Activated naive CD8-positive, alpha-beta T cell treated with anti-CD3 and anti-CD28 coated beads for 36 hours (primary cell): Measurements from ENCODE around the gene CD200. TPM values are rescaled to one million over a fixed set of nuclear protein-coding genes. Genes with fewer than 3 reads are reported as not detected.
A peak's percentile ranks its signal among the peaks of the same experiment; 100 is the strongest.

Experiments used
- DNase-seq: peaks from one replicate; pipeline ENCODE4 v3.0.0; 2021
- H3K27ac Mint-ChIP-seq: one replicate; pipeline ENCODE4 v1.8.0; 2022; ENCODE audit warnings: mild to moderate bottlenecking, moderate library complexity, mixed read lengths
- H3K27me3 Mint-ChIP-seq: one replicate; pipeline ENCODE4 v1.8.0; 2022; ENCODE audit warnings: mild to moderate bottlenecking, mixed read lengths
- H3K36me3 Mint-ChIP-seq: one replicate; pipeline ENCODE4 v1.8.0; 2021; ENCODE audit warnings: mild to moderate bottlenecking, mixed read lengths
- H3K4me1 Mint-ChIP-seq: one replicate; pipeline ENCODE4 v1.8.0; 2021; ENCODE audit warnings: mixed read lengths
- H3K4me3 Mint-ChIP-seq: one replicate; pipeline ENCODE4 v1.8.0; 2022; ENCODE audit warnings: mild to moderate bottlenecking, moderate library complexity, mixed read lengths
- H3K9me3 Mint-ChIP-seq: one replicate; pipeline ENCODE4 v1.8.0; 2022; ENCODE audit warnings: mixed read lengths
- total RNA-seq, 2 experiments: library from RNA; stranded (reverse); gene quantifications; one replicate each; pipeline ENCODE4 v1.2.3, GENCODE V29; 2021

CD200 gene
- total RNA-seq, 2 experiments from 2014 or later, result 32.7 to 33.6 TPM

GRCh38 chr3:112345681-112346080 lies 12.7 kb downstream of the CD200 start:
- H3K9me3 Mint-ChIP-seq, result peaks cover 4% of the 10 kb centered on the region
- DNase-seq, result no peak
- no peaks in the 10 kb centered on the region for H3K27me3 Mint-ChIP-seq
- H3K36me3 Mint-ChIP-seq, result peaks cover 81% of the 10 kb centered on the region
- H3K27ac Mint-ChIP-seq, result no peak overlapping the region
- H3K4me1 Mint-ChIP-seq, result peaks cover 40% of the 10 kb centered on the region
- H3K4me3 Mint-ChIP-seq, result no peak overlapping the region

GRCh38 chr3:112346491-112347122 lies 13.7 kb downstream of the CD200 start:
- peaks cover 4% of the 10 kb centered on the region for H3K9me3 Mint-ChIP-seq
- peaks cover 37% of the 10 kb centered on the region for H3K4me1 Mint-ChIP-seq
- no peak overlapping the region for H3K27ac Mint-ChIP-seq
- no peak for DNase-seq
- H3K4me3 Mint-ChIP-seq, result no peak overlapping the region
- H3K27me3 Mint-ChIP-seq, result no peaks in the 10 kb centered on the region
- H3K36me3 Mint-ChIP-seq, result peaks cover 82% of the 10 kb centered on the region

- no peak overlapping the region for H3K27ac Mint-ChIP-seq
Measured at GRCh38 chr3:112348943-112349342, 16.0 kb downstream of the CD200 start.

GRCh38 chr3:112349557-112349956 lies 16.6 kb downstream of the CD200 start:
- DNase-seq, result no peak
- no peaks in the 10 kb centered on the region for H3K9me3 Mint-ChIP-seq
- no peaks in the 10 kb centered on the region for H3K27me3 Mint-ChIP-seq
- peaks cover 32% of the 10 kb centered on the region for H3K4me1 Mint-ChIP-seq
- H3K4me3 Mint-ChIP-seq, result no peak overlapping the region
- no peak overlapping the region for H3K27ac Mint-ChIP-seq
- peaks cover 85% of the 10 kb centered on the region for H3K36me3 Mint-ChIP-seq

More at GRCh38 chr3:112348943-112349342, 16.0 kb downstream of the CD200 start:
- no peak for DNase-seq
- H3K27me3 Mint-ChIP-seq, result no peaks in the 10 kb centered on the region
- H3K36me3 Mint-ChIP-seq, result peaks cover 84% of the 10 kb centered on the region
- no peak overlapping the region for H3K4me3 Mint-ChIP-seq
- H3K9me3 Mint-ChIP-seq, result no peaks in the 10 kb centered on the region
- peaks cover 35% of the 10 kb centered on the region for H3K4me1 Mint-ChIP-seq

GRCh38 chr3:112350018-112350810 lies 17.3 kb downstream of the CD200 start:
- Mint-ChIP-seq H3K9me3 (no peaks in the 10 kb centered on the region), H3K4me1 (peaks cover 31% of the 10 kb centered on the region), H3K27me3 (no peaks in the 10 kb centered on the region), H3K4me3 (no peak overlapping the region), H3K36me3 (peaks cover 83% of the 10 kb centered on the region), H3K27ac (peak overlapping the region; percentile 11)
- DNase-seq, result no peak

GRCh38 chr3:112351036-112351435 lies 18.1 kb downstream of the CD200 start:
- peak overlapping the region; percentile 50 for H3K27ac Mint-ChIP-seq
- H3K4me3 Mint-ChIP-seq, result no peak overlapping the region
- peaks cover 78% of the 10 kb centered on the region for H3K36me3 Mint-ChIP-seq
- no peaks in the 10 kb centered on the region for H3K27me3 Mint-ChIP-seq
- H3K4me1 Mint-ChIP-seq, result peaks cover 28% of the 10 kb centered on the region
- no peak for DNase-seq
- no peaks in the 10 kb centered on the region for H3K9me3 Mint-ChIP-seq

GRCh38 chr3:112351823-112352222 lies 18.9 kb downstream of the CD200 start:
- Mint-ChIP-seq H3K27ac (peak overlapping the region; percentile 17), H3K36me3 (peaks cover 72% of the 10 kb centered on the region), H3K27me3 (no peaks in the 10 kb centered on the region), H3K4me1 (peaks cover 23% of the 10 kb centered on the region), H3K4me3 (no peak overlapping the region), H3K9me3 (no peaks in the 10 kb centered on the region)
- no peak for DNase-seq

- Mint-ChIP-seq H3K36me3 (peaks cover 68% of the 10 kb centered on the region), H3K27ac (no peak overlapping the region), H3K4me3 (no peak overlapping the region), H3K27me3 (no peaks in the 10 kb centered on the region), H3K4me1 (peaks cover 26% of the 10 kb centered on the region), H3K9me3 (no peaks in the 10 kb centered on the region)
- DNase-seq, result no peak
Measured at GRCh38 chr3:112352720-112353119, 19.8 kb downstream of the CD200 start.

GRCh38 chr3:112353365-112353764 lies 20.4 kb downstream of the CD200 start:
- DNase-seq, result no peak
- Mint-ChIP-seq H3K27ac (no peak overlapping the region), H3K9me3 (no peaks in the 10 kb centered on the region), H3K27me3 (no peaks in the 10 kb centered on the region), H3K36me3 (peaks cover 68% of the 10 kb centered on the region), H3K4me3 (no peak overlapping the region), H3K4me1 (peaks cover 30% of the 10 kb centered on the region)

GRCh38 chr3:112354642-112355306 lies 21.8 kb downstream of the CD200 start:
- H3K9me3 Mint-ChIP-seq, result no peaks in the 10 kb centered on the region
- peaks cover 26% of the 10 kb centered on the region for H3K4me1 Mint-ChIP-seq
- H3K27ac Mint-ChIP-seq, result no peak overlapping the region
- DNase-seq, result no peak
- peaks cover 68% of the 10 kb centered on the region for H3K36me3 Mint-ChIP-seq
- H3K4me3 Mint-ChIP-seq, result no peak overlapping the region
- H3K27me3 Mint-ChIP-seq, result no peaks in the 10 kb centered on the region

GRCh38 chr3:112355307-112355687 lies 22.3 kb downstream of the CD200 start:
- no peak overlapping the region for H3K27ac Mint-ChIP-seq
- H3K4me1 Mint-ChIP-seq, result peaks cover 22% of the 10 kb centered on the region
- no peak for DNase-seq
- H3K9me3 Mint-ChIP-seq, result no peaks in the 10 kb centered on the region
- H3K27me3 Mint-ChIP-seq, result no peaks in the 10 kb centered on the region
- peaks cover 67% of the 10 kb centered on the region for H3K36me3 Mint-ChIP-seq
- H3K4me3 Mint-ChIP-seq, result no peak overlapping the region

GRCh38 chr3:112357930-112358780 lies 25.2 kb downstream of the CD200 start:
- Mint-ChIP-seq H3K4me3 (no peak overlapping the region), H3K27ac (peak overlapping the region; percentile 19), H3K4me1 (peaks cover 14% of the 10 kb centered on the region), H3K9me3 (no peaks in the 10 kb centered on the region), H3K36me3 (peaks cover 63% of the 10 kb centered on the region), H3K27me3 (no peaks in the 10 kb centered on the region)
- no peak for DNase-seq

- no peak overlapping the region for H3K27ac Mint-ChIP-seq
- no peak overlapping the region for H3K4me3 Mint-ChIP-seq
- H3K27me3 Mint-ChIP-seq, result no peaks in the 10 kb centered on the region
- no peaks in the 10 kb centered on the region for H3K9me3 Mint-ChIP-seq
- DNase-seq, result no peak
- peaks cover 61% of the 10 kb centered on the region for H3K36me3 Mint-ChIP-seq
- peaks cover 34% of the 10 kb centered on the region for H3K4me1 Mint-ChIP-seq
Measured at GRCh38 chr3:112360561-112360960, 27.6 kb downstream of the CD200 start.

- no peak for DNase-seq
- no peak overlapping the region for H3K27ac Mint-ChIP-seq
- H3K4me1 Mint-ChIP-seq, result peaks cover 40% of the 10 kb centered on the region
- no peaks in the 10 kb centered on the region for H3K9me3 Mint-ChIP-seq
- no peak overlapping the region for H3K4me3 Mint-ChIP-seq
- H3K27me3 Mint-ChIP-seq, result no peaks in the 10 kb centered on the region
- H3K36me3 Mint-ChIP-seq, result peaks cover 63% of the 10 kb centered on the region
Measured at GRCh38 chr3:112362221-112362620, 29.3 kb downstream of the CD200 start.

- Mint-ChIP-seq H3K4me3 (no peak overlapping the region), H3K4me1 (peaks cover 32% of the 10 kb centered on the region), H3K9me3 (no peaks in the 10 kb centered on the region), H3K27me3 (no peaks in the 10 kb centered on the region), H3K36me3 (peaks cover 57% of the 10 kb centered on the region), H3K27ac (peak overlapping the region; percentile 57)
- DNase-seq, result no peak
Measured at GRCh38 chr3:112364291-112364690, 31.3 kb downstream of the CD200 start.
